Progenitor cell of endocrine pancreas (in vitro differentiated cells): ENCODE data around the gene ABCB1. TPM values are rescaled to one million over a fixed set of nuclear protein-coding genes. Genes with fewer than 3 reads are reported as not detected.

Experiments
- DNase-seq: peaks from one replicate; pipeline ENCODE4 v3.0.0; 2021; ENCODE audit warnings: low spot score; ENCODE audit not compliant: unreplicated experiment
- H3K27ac Mint-ChIP-seq: 2 replicates; pipeline ENCODE4 v1.8.0; 2021; ENCODE audit warnings: mild to moderate bottlenecking, moderate library complexity, mixed read lengths
- H3K27me3 Mint-ChIP-seq: 2 replicates; pipeline ENCODE4 v1.8.0; 2021; ENCODE audit warnings: mixed read lengths
- H3K36me3 Mint-ChIP-seq: 2 replicates; pipeline ENCODE4 v1.8.0; 2022; ENCODE audit warnings: mixed read lengths; ENCODE audit not compliant: insufficient read depth
- H3K4me1 Mint-ChIP-seq: 2 replicates; pipeline ENCODE4 v1.8.0; 2021; ENCODE audit warnings: low read depth, mixed read lengths
- H3K4me3 Mint-ChIP-seq: 2 replicates; pipeline ENCODE4 v1.8.0; 2021; ENCODE audit warnings: low read depth, mild to moderate bottlenecking, moderate library complexity, mixed read lengths
- H3K9me3 Mint-ChIP-seq: 2 replicates; pipeline ENCODE4 v1.8.0; 2021; ENCODE audit warnings: low read depth, mixed read lengths
- total RNA-seq: library from RNA; stranded (reverse); gene quantifications from 2 replicates; pipeline ENCODE4 v1.2.1, GENCODE V29; 2021
- TF ChIP-seq, protein P1 (sequence below): fragments of 200-600 bp; sonication (generic); IDR thresholded peaks from one replicate; pipeline ENCODE4 v1.5.0; 2021; ENCODE audit warnings: antibody characterized with exemption, mild to moderate bottlenecking; ENCODE audit not compliant: unreplicated experiment

ABCB1 gene
- total RNA-seq, 1 donor from 2014 or later: 0.48 TPM

DNA sequence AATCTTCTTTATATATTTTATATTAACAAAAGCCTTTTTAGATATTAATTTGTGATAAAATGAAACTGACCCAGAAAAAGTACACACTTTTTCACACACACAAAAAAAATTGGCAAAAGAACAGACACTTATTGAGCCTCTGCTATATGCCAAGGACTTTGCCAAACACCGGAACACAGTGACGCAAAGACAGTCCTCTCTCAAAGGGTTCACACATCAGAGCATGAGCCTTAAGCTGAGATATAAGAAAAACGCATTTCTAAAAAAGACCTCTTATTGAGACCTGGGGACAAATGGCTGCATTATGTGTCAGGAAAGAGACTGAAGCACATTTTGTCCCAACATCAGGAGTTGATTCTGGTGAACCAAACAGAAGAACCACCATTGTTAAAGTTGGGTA is 101.2 kb downstream of the ABCB1 start:
- Mint-ChIP-seq H3K36me3 (no peaks in the 10 kb centered on the region), H3K4me1 (no peaks in the 10 kb centered on the region), H3K9me3 (no peaks in the 10 kb centered on the region), H3K27me3 (no peaks in the 10 kb centered on the region), H3K27ac (no peak overlapping the region), H3K4me3 (no peak overlapping the region)
- DNase-seq: no peak
- TF ChIP-seq, protein P1, sequence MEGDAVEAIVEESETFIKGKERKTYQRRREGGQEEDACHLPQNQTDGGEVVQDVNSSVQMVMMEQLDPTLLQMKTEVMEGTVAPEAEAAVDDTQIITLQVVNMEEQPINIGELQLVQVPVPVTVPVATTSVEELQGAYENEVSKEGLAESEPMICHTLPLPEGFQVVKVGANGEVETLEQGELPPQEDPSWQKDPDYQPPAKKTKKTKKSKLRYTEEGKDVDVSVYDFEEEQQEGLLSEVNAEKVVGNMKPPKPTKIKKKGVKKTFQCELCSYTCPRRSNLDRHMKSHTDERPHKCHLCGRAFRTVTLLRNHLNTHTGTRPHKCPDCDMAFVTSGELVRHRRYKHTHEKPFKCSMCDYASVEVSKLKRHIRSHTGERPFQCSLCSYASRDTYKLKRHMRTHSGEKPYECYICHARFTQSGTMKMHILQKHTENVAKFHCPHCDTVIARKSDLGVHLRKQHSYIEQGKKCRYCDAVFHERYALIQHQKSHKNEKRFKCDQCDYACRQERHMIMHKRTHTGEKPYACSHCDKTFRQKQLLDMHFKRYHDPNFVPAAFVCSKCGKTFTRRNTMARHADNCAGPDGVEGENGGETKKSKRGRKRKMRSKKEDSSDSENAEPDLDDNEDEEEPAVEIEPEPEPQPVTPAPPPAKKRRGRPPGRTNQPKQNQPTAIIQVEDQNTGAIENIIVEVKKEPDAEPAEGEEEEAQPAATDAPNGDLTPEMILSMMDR: no peak

DNA sequence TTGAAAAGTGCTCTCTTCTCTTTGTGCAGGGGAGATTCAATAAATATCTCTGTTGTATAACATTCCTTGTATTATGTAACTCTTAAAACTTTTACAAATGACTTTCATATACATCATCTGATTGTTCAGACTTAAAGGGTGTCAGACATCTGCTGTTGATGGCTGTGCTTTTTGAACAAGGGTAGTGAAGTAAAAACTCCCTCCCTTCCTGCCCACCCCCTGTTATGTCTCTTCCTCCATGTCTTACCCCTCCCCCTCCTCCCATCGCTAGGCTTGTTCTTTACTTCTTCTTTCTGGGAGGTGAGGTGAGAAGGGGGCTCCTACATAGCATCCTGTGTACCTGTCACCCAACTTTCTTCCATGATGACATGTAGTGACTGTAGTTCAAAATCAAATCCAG is 101.8 kb downstream of the ABCB1 start:
- Mint-ChIP-seq H3K27ac (no peak overlapping the region), H3K4me1 (no peaks in the 10 kb centered on the region), H3K36me3 (no peaks in the 10 kb centered on the region), H3K9me3 (no peaks in the 10 kb centered on the region), H3K4me3 (no peak overlapping the region), H3K27me3 (no peaks in the 10 kb centered on the region)
- TF ChIP-seq, protein P1: no peak
- no peak for DNase-seq

GRCh38 chr7:87497482-87497881 is 103.2 kb downstream of the ABCB1 start:
- Mint-ChIP-seq H3K27me3 (no peaks in the 10 kb centered on the region), H3K4me1 (no peaks in the 10 kb centered on the region), H3K27ac (no peak overlapping the region), H3K9me3 (no peaks in the 10 kb centered on the region), H3K4me3 (no peak overlapping the region), H3K36me3 (no peaks in the 10 kb centered on the region)
- TF ChIP-seq, protein P1: no peak
- DNase-seq: no peak

GRCh38 chr7:87495366-87495765 is 105.3 kb downstream of the ABCB1 start:
- Mint-ChIP-seq H3K27me3 (no peaks in the 10 kb centered on the region), H3K36me3 (no peaks in the 10 kb centered on the region), H3K4me1 (no peaks in the 10 kb centered on the region), H3K27ac (no peak overlapping the region), H3K4me3 (no peak overlapping the region), H3K9me3 (no peaks in the 10 kb centered on the region)
- TF ChIP-seq, protein P1: no peak
- no peak for DNase-seq

DNA sequence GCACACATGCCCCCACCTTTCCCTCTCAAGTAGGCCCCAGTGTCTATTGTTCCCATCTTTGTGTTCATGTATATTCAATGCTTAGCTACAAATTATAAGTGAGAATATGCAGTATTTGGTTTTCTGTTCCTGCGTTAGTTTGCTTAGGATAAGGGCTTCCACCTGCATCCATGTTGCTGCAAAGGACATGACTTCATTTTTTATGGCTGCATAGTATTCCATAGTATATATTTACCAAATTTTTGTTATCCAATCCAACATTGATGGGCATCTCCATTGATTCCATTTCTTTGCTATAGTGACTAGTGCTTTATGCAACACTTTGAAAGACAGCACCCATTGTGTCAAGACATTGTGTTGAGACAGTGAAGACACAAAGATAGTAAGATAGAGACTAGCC is 106.2 kb downstream of the ABCB1 start:
- Mint-ChIP-seq H3K4me1 (no peaks in the 10 kb centered on the region), H3K9me3 (no peaks in the 10 kb centered on the region), H3K4me3 (no peak overlapping the region), H3K36me3 (no peaks in the 10 kb centered on the region), H3K27ac (no peak overlapping the region), H3K27me3 (no peaks in the 10 kb centered on the region)
- TF ChIP-seq, protein P1: no peak
- no peak for DNase-seq
